DND-41 (cell line): Measurements from ENCODE around the gene BMPR1A.

Experiments
- EZH2 ChIP-seq: IDR thresholded peaks from 3 replicates; pipeline ENCODE4 v1.6.1; 2012; ENCODE audit warnings: borderline replicate concordance, low read depth, mild to moderate bottlenecking, moderate library complexity, low read length, inconsistent platforms; ENCODE audit not compliant: severe bottlenecking
- TF ChIP-seq, protein P1 (sequence below): IDR thresholded peaks from 2 replicates; pipeline ENCODE4 v1.5.1; 2012; ENCODE audit warnings: borderline replicate concordance, low read length, moderate library complexity, mild to moderate bottlenecking; ENCODE audit not compliant: poor library complexity, severe bottlenecking; ENCODE audit errors: extremely low read depth

DNA sequence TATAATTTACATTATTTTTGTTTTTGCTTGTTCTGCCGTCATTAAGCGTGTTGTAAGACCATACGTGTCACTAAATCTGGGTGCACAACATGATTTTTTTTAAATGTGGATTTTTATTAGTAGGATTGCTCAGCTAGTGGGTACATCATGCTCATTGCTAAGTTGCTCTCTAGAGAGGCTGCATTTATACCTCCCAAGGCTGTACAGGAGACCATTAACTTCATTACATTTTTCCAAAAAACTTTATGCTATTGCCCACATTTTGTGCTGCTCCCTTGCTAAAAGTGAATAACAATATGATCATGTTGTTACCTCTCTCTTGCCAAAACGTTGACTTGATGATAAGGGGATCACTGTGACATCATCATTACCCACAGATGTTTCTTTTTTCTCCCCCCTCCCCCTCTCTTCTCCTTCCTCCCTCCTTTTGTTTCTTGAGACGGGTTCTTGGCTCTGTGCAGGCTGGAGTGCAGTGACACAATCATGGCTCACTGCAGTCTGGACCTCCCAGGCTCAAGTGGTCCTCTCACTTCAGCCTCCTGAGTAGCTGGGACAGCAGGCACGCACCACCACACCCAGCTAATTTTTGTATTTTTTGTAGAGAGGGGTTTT is 65.1 kb downstream of the BMPR1A start:
- TF ChIP-seq, protein P1, sequence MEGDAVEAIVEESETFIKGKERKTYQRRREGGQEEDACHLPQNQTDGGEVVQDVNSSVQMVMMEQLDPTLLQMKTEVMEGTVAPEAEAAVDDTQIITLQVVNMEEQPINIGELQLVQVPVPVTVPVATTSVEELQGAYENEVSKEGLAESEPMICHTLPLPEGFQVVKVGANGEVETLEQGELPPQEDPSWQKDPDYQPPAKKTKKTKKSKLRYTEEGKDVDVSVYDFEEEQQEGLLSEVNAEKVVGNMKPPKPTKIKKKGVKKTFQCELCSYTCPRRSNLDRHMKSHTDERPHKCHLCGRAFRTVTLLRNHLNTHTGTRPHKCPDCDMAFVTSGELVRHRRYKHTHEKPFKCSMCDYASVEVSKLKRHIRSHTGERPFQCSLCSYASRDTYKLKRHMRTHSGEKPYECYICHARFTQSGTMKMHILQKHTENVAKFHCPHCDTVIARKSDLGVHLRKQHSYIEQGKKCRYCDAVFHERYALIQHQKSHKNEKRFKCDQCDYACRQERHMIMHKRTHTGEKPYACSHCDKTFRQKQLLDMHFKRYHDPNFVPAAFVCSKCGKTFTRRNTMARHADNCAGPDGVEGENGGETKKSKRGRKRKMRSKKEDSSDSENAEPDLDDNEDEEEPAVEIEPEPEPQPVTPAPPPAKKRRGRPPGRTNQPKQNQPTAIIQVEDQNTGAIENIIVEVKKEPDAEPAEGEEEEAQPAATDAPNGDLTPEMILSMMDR = no peak
- TF ChIP-seq EZH2 = no peak
